ENCODE measurements around the gene STPG3. TPM values are rescaled to one million over a fixed set of nuclear protein-coding genes. Genes with fewer than 3 reads are reported as not detected.

Gene STPG3
- total and polyA plus RNA-seq, 2 of the 13 experiments (the other 11 are each of a cell fraction or from before 2014, with no cell fraction given), result not detected

GRCh38 chr9:137236238-137236935, 14.7 kb upstream of the STPG3 start (continued):
- TF ChIP-seq PRPF4 (IDR thresholded peaks at IDR 0.05; ENCODE audit: low read depth, low read length, poor library complexity, severe bottlenecking) (no peak), ZNF44 (CRISPR knock-in tag; IDR thresholded peaks at IDR 0.05) (no peak), RARA (CRISPR knock-in tag; IDR thresholded peaks at IDR 0.05) (peak; percentile 82), ZBTB34 (CRISPR knock-in tag; IDR thresholded peaks at IDR 0.05) (no peak), SALL1 (CRISPR knock-in tag; IDR thresholded peaks at IDR 0.05) (peak; percentile 84), ZNF792 (CRISPR knock-in tag; IDR thresholded peaks at IDR 0.05) (peak; percentile 70; the same call in 1 of the 2 replicates), NR1H2 (CRISPR knock-in tag; IDR thresholded peaks at IDR 0.05; ENCODE audit: borderline replicate concordance, low read depth) (no peak; the same call in 1 of the 2 replicates), PREB (CRISPR knock-in tag; IDR thresholded peaks at IDR 0.05) (no peak), MXD4 (CRISPR knock-in tag; IDR thresholded peaks at IDR 0.05) (peak; percentile 67; the same call in 1 of the 2 replicates), ZNF264 (CRISPR knock-in tag; IDR thresholded peaks at IDR 0.05) (no peak), TBX2 (CRISPR knock-in tag; IDR thresholded peaks at IDR 0.05; ENCODE audit: borderline replicate concordance) (peak; percentile 83; the same call in 1 of the 2 replicates)
- TF ChIP-seq, protein P1, sequence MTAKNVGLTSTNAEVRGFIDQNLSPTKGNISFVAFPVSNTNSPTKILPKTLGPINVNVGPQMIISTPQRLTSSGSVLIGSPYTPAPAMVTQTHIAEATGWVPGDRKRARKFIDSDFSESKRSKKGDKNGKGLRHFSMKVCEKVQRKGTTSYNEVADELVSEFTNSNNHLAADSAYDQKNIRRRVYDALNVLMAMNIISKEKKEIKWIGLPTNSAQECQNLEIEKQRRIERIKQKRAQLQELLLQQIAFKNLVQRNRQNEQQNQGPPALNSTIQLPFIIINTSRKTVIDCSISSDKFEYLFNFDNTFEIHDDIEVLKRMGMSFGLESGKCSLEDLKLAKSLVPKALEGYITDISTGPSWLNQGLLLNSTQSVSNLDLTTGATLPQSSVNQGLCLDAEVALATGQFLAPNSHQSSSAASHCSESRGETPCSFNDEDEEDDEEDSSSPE (CRISPR knock-in tag; IDR thresholded peaks at IDR 0.05), result peak; percentile 70; the same call in 1 of the 2 replicates
- TF ChIP-seq, protein P2, sequence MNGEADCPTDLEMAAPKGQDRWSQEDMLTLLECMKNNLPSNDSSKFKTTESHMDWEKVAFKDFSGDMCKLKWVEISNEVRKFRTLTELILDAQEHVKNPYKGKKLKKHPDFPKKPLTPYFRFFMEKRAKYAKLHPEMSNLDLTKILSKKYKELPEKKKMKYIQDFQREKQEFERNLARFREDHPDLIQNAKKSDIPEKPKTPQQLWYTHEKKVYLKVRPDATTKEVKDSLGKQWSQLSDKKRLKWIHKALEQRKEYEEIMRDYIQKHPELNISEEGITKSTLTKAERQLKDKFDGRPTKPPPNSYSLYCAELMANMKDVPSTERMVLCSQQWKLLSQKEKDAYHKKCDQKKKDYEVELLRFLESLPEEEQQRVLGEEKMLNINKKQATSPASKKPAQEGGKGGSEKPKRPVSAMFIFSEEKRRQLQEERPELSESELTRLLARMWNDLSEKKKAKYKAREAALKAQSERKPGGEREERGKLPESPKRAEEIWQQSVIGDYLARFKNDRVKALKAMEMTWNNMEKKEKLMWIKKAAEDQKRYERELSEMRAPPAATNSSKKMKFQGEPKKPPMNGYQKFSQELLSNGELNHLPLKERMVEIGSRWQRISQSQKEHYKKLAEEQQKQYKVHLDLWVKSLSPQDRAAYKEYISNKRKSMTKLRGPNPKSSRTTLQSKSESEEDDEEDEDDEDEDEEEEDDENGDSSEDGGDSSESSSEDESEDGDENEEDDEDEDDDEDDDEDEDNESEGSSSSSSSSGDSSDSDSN (CRISPR knock-in tag; IDR thresholded peaks at IDR 0.05), result no peak; the same call in 1 of the 2 replicates
- TF ChIP-seq, protein P3, sequence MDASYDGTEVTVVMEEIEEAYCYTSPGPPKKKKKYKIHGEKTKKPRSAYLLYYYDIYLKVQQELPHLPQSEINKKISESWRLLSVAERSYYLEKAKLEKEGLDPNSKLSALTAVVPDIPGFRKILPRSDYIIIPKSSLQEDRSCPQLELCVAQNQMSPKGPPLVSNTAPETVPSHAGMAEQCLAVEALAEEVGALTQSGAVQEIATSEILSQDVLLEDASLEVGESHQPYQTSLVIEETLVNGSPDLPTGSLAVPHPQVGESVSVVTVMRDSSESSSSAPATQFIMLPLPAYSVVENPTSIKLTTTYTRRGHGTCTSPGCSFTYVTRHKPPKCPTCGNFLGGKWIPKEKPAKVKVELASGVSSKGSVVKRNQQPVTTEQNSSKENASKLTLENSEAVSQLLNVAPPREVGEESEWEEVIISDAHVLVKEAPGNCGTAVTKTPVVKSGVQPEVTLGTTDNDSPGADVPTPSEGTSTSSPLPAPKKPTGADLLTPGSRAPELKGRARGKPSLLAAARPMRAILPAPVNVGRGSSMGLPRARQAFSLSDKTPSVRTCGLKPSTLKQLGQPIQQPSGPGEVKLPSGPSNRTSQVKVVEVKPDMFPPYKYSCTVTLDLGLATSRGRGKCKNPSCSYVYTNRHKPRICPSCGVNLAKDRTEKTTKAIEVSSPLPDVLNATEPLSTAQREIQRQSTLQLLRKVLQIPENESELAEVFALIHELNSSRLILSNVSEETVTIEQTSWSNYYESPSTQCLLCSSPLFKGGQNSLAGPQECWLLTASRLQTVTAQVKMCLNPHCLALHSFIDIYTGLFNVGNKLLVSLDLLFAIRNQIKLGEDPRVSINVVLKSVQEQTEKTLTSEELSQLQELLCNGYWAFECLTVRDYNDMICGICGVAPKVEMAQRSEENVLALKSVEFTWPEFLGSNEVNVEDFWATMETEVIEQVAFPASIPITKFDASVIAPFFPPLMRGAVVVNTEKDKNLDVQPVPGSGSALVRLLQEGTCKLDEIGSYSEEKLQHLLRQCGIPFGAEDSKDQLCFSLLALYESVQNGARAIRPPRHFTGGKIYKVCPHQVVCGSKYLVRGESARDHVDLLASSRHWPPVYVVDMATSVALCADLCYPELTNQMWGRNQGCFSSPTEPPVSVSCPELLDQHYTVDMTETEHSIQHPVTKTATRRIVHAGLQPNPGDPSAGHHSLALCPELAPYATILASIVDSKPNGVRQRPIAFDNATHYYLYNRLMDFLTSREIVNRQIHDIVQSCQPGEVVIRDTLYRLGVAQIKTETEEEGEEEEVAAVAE (CRISPR knock-in tag; IDR thresholded peaks at IDR 0.05; ENCODE audit: borderline replicate concordance), result no peak; the same call in 1 of the 2 replicates

Measured in HepG2 (cell line).